Measurements from ENCODE around the gene PHAF1.
"Not testable (repeated sequence)": the region's sequence is repeated elsewhere in the genome, so short reads cannot be mapped to it uniquely, and the experiment has no call there.

Gene PHAF1

GRCh38 chr16:67105246-67105645, 4.5 kb upstream of the PHAF1 start:
- no peak for DNase-seq (ENCODE audit: low read depth)

- DNase-seq (ENCODE audit: low read depth) = no peak
Measured at GRCh38 chr16:67105881-67106280, 3.9 kb upstream of the PHAF1 start.

- no peak for DNase-seq (ENCODE audit: low read depth)
Measured at GRCh38 chr16:67108489-67108888, 1.3 kb upstream of the PHAF1 start.

- DNase-seq (ENCODE audit: low read depth) = no peak
Measured at GRCh38 chr16:67108931-67109406, 772 bp upstream of the PHAF1 start.

GRCh38 chr16:67111951-67112444, 2.3 kb downstream of the PHAF1 start:
- DNase-seq (ENCODE audit: low read depth) = no peak

GRCh38 chr16:67112591-67113399, 3.1 kb downstream of the PHAF1 start:
- DNase-seq (ENCODE audit: low read depth) = no peak

GRCh38 chr16:67114793-67115192, 5.1 kb downstream of the PHAF1 start:
- DNase-seq (ENCODE audit: low read depth) = no peak

- DNase-seq (ENCODE audit: low read depth) = no peak
Measured at GRCh38 chr16:67115639-67116038, 5.9 kb downstream of the PHAF1 start.

- no peak for DNase-seq (ENCODE audit: low read depth)
Measured at GRCh38 chr16:67116388-67117311, 6.9 kb downstream of the PHAF1 start.

GRCh38 chr16:67117716-67118115, 8.0 kb downstream of the PHAF1 start:
- no peak for DNase-seq (ENCODE audit: low read depth)

GRCh38 chr16:67120025-67120424, 10.3 kb downstream of the PHAF1 start:
- DNase-seq (ENCODE audit: low read depth) = no peak

- DNase-seq (ENCODE audit: low read depth) = not testable (repeated sequence)
Measured at GRCh38 chr16:67122799-67123198, 13.1 kb downstream of the PHAF1 start.

- DNase-seq (ENCODE audit: low read depth) = no peak
Measured at GRCh38 chr16:67128417-67128816, 18.7 kb downstream of the PHAF1 start.

- no peak for DNase-seq (ENCODE audit: low read depth)
Measured at GRCh38 chr16:67128887-67129286, 19.1 kb downstream of the PHAF1 start.

- no peak for DNase-seq (ENCODE audit: low read depth)
Measured at GRCh38 chr16:67129422-67129821, 19.7 kb downstream of the PHAF1 start.

GRCh38 chr16:67137605-67138004, 27.9 kb downstream of the PHAF1 start:
- no peak for DNase-seq (ENCODE audit: low read depth)

GRCh38 chr16:67141391-67141790, 31.6 kb downstream of the PHAF1 start:
- DNase-seq (ENCODE audit: low read depth) = no peak

- no peak for DNase-seq (ENCODE audit: low read depth)
Measured at GRCh38 chr16:67142342-67142741, 32.6 kb downstream of the PHAF1 start.

- DNase-seq (ENCODE audit: low read depth) = no peak
Measured at GRCh38 chr16:67144943-67145342, 35.2 kb downstream of the PHAF1 start.

GRCh38 chr16:67145746-67146145, 36.0 kb downstream of the PHAF1 start:
- no peak for DNase-seq (ENCODE audit: low read depth)

- no peak for DNase-seq (ENCODE audit: low read depth)
Measured at GRCh38 chr16:67146523-67147357, 37.0 kb downstream of the PHAF1 start.

All from CMK (cell line).